ENCODE data around the gene DCHS1. TPM values are rescaled to one million over a fixed set of nuclear protein-coding genes. Genes with fewer than 3 reads are reported as not detected.

The DCHS1 gene
- total RNA-seq, 2 experiments from 2014 or later = 0.80 to 0.90 TPM

- Mint-ChIP-seq H3K27me3 (no peaks in the 10 kb centered on the region), H3K36me3 (peaks cover 22% of the 10 kb centered on the region), H3K4me3 (no peak overlapping the region), H3K27ac (no peak overlapping the region), H3K4me1 (ENCODE audit: low read depth) (peaks cover 10% of the 10 kb centered on the region), H3K9me3 (no peaks in the 10 kb centered on the region)
- CTCF ChIA-PET = interaction anchor here (1.0 kb wide), 1 partner anchor 68 kb away, joined by 4 read pairs; the partner anchor contains the start of gene MRPL17
- intact Hi-C loops (cut with micrococcal nuclease) = loop anchor here (10.0 kb wide), 1 partner anchor 1060 kb away; the partner anchor contains the start of gene CYB5R2
- DNase-seq = no peak
- POLR2A ChIA-PET = no interaction called here
Observed at GRCh38 chr11:6615046-6615445, 40.6 kb downstream of the DCHS1 start.

- CTCF ChIA-PET = no interaction called here
Observed at GRCh38 chr11:6614446-6614845, 41.2 kb downstream of the DCHS1 start.

GRCh38 chr11:6613496-6613895, 42.1 kb downstream of the DCHS1 start:
- intact Hi-C loops (cut with micrococcal nuclease) = loop anchor here (2.0 to 10.0 kb wide), 4 partner anchors 133 to 1061 kb away; partner anchors contain the start of genes ARFIP2, CNGA4, CYB5R2 and SMPD1
- Mint-ChIP-seq H3K36me3 (peaks cover 37% of the 10 kb centered on the region), H3K27ac (no peak overlapping the region), H3K4me1 (ENCODE audit: low read depth) (peaks cover 10% of the 10 kb centered on the region), H3K4me3 (no peak overlapping the region), H3K9me3 (no peaks in the 10 kb centered on the region), H3K27me3 (no peaks in the 10 kb centered on the region)
- CTCF ChIA-PET = interaction anchor here (1.0 to 3.6 kb wide), 7 partner anchors 8 to 82 kb away, joined by 3 to 32 read pairs (median 7); partner anchors contain the start of genes ILK, MRPL17 and RRP8
- POLR2A ChIA-PET = interaction anchor here (0.9 kb wide), 1 partner anchor 70 kb away, joined by 3 read pairs; the partner anchor contains the start of gene MRPL17
- no peak for DNase-seq

More at GRCh38 chr11:6614446-6614845, 41.2 kb downstream of the DCHS1 start:
- intact Hi-C loops (cut with micrococcal nuclease) = loop anchor here (5.0 to 10.0 kb wide), 2 partner anchors 377 to 1060 kb away; partner anchors contain the start of genes CNGA4 and CYB5R2
- H3K36me3 Mint-ChIP-seq = peaks cover 28% of the 10 kb centered on the region
- no peak overlapping the region for H3K4me3 Mint-ChIP-seq
- no peaks in the 10 kb centered on the region for H3K9me3 Mint-ChIP-seq
- peaks cover 10% of the 10 kb centered on the region for H3K4me1 Mint-ChIP-seq (ENCODE audit: low read depth)
- POLR2A ChIA-PET = no interaction called here
- no peaks in the 10 kb centered on the region for H3K27me3 Mint-ChIP-seq
- H3K27ac Mint-ChIP-seq = no peak overlapping the region
- DNase-seq = no peak

GRCh38 chr11:6612213-6613041, 43.2 kb downstream of the DCHS1 start, which contains the start of gene TAF10:
Gene TAF10, minus strand, starts transcription at chr11:6612216. Its CDS starts 27 bp downstream, at chr11:6612189.
- Mint-ChIP-seq H3K27ac (peak within 1 kb of the TSS; percentile 92), H3K4me1 (ENCODE audit: low read depth) (peaks cover 10% of the 10 kb centered on the region), H3K9me3 (no peaks in the 10 kb centered on the region), H3K36me3 (peaks cover 46% of the 10 kb centered on the region), H3K4me3 (peak within 1 kb of the TSS; percentile 86), H3K27me3 (no peaks in the 10 kb centered on the region)
- ChIA-PET POLR2A (interaction anchor here (0.7 to 1.3 kb wide), 7 partner anchors 8 to 222 kb away, joined by 3 to 5 read pairs (median 4); partner anchors contain the start of genes ARFIP2, MRPL17, SMPD1 and TIMM10B), CTCF (interaction anchor here (0.6 to 3.6 kb wide), 22 partner anchors 8 to 233 kb away, joined by 3 to 32 read pairs (median 3); partner anchors contain the start of genes ILK, MRPL17, RRP8 and SMPD1)
- intact Hi-C loops (cut with micrococcal nuclease) = loop anchor here (1.0 to 10.0 kb wide), 5 partner anchors 8 to 1062 kb away; partner anchors contain the start of genes ARFIP2, CNGA4, CYB5R2 and SMPD1
- peak; percentile 96 for DNase-seq

GRCh38 chr11:6611963-6612212, 43.7 kb downstream of the DCHS1 start:
- Mint-ChIP-seq H3K4me3 (peak overlapping the region; percentile 86), H3K9me3 (no peaks in the 10 kb centered on the region), H3K36me3 (peaks cover 48% of the 10 kb centered on the region), H3K27me3 (no peaks in the 10 kb centered on the region), H3K27ac (peak overlapping the region; percentile 92), H3K4me1 (ENCODE audit: low read depth) (peaks cover 10% of the 10 kb centered on the region)
- ChIA-PET CTCF (interaction anchor here (0.6 to 3.6 kb wide), 17 partner anchors 9 to 222 kb away, joined by 3 to 32 read pairs (median 3); partner anchors contain the start of genes ILK, MRPL17, RRP8 and SMPD1), POLR2A (interaction anchor here (0.7 to 1.3 kb wide), 5 partner anchors 10 to 222 kb away, joined by 3 to 5 read pairs (median 4); partner anchors contain the start of genes ARFIP2, SMPD1 and TIMM10B)
- intact Hi-C loops (cut with micrococcal nuclease) = loop anchor here (1.0 to 10.0 kb wide), 5 partner anchors 8 to 1063 kb away; partner anchors contain the start of genes ARFIP2, CNGA4, CYB5R2 and SMPD1
- DNase-seq = no peak

- Mint-ChIP-seq H3K27me3 (no peaks in the 10 kb centered on the region), H3K4me1 (ENCODE audit: low read depth) (peaks cover 6% of the 10 kb centered on the region), H3K4me3 (peak overlapping the region; percentile 86), H3K27ac (peak overlapping the region; percentile 92), H3K9me3 (no peaks in the 10 kb centered on the region), H3K36me3 (peaks cover 50% of the 10 kb centered on the region)
- ChIA-PET CTCF (interaction anchor here (0.6 to 3.6 kb wide), 17 partner anchors 8 to 221 kb away, joined by 3 to 32 read pairs (median 3); partner anchors contain the start of genes ILK, MRPL17, RRP8 and SMPD1), POLR2A (interaction anchor here (0.7 to 1.3 kb wide), 6 partner anchors 11 to 221 kb away, joined by 3 to 5 read pairs (median 4); partner anchors contain the start of genes ARFIP2, MRPL17, SMPD1 and TIMM10B)
- DNase-seq = peak; percentile 47
- intact Hi-C loops (cut with micrococcal nuclease) = loop anchor here (5.0 to 10.0 kb wide), 2 partner anchors 374 to 1063 kb away; partner anchors contain the start of genes CNGA4 and CYB5R2
Observed at GRCh38 chr11:6611092-6611962, 44.3 kb downstream of the DCHS1 start.

- DNase-seq = peak; percentile 9
- H3K4me1 Mint-ChIP-seq (ENCODE audit: low read depth) = no peaks in the 10 kb centered on the region
- H3K27me3 Mint-ChIP-seq = no peaks in the 10 kb centered on the region
- H3K9me3 Mint-ChIP-seq = no peaks in the 10 kb centered on the region
- POLR2A ChIA-PET = interaction anchor here (1.0 to 1.1 kb wide), 2 partner anchors 57 to 73 kb away, joined by 3 to 4 read pairs; partner anchors contain the start of gene MRPL17
- intact Hi-C loops (cut with micrococcal nuclease) = loop anchor here (5.0 to 10.0 kb wide), 2 partner anchors 373 to 1064 kb away; partner anchors contain the start of genes CNGA4 and CYB5R2
- peaks cover 48% of the 10 kb centered on the region for H3K36me3 Mint-ChIP-seq
- CTCF ChIA-PET = interaction anchor here (2.9 to 3.6 kb wide), 2 partner anchors 36 to 73 kb away, joined by 7 to 32 read pairs; partner anchors contain the start of gene MRPL17
- H3K27ac Mint-ChIP-seq = peak overlapping the region; percentile 92
- peak overlapping the region; percentile 86 for H3K4me3 Mint-ChIP-seq
Observed at GRCh38 chr11:6610591-6610990, 45.0 kb downstream of the DCHS1 start.

- intact Hi-C loops (cut with micrococcal nuclease) = loop anchor here (5.0 to 10.0 kb wide), 2 partner anchors 372 to 1065 kb away; partner anchors contain the start of genes CNGA4 and CYB5R2
- DNase-seq = no peak
- POLR2A ChIA-PET = interaction anchor here (1.3 to 3.4 kb wide), 3 partner anchors 9 to 128 kb away, joined by 3 to 23 read pairs (median 4); partner anchors contain the start of genes ARFIP2, TIMM10B and TPP1
- Mint-ChIP-seq H3K27ac (peak overlapping the region; percentile 55), H3K27me3 (no peaks in the 10 kb centered on the region), H3K4me1 (ENCODE audit: low read depth) (no peaks in the 10 kb centered on the region), H3K9me3 (no peaks in the 10 kb centered on the region), H3K4me3 (no peak overlapping the region), H3K36me3 (peaks cover 46% of the 10 kb centered on the region)
- CTCF ChIA-PET = interaction anchor here (1.1 to 2.2 kb wide), 3 partner anchors 9 to 78 kb away, joined by 6 to 8 read pairs (median 7); partner anchors contain the start of genes MRPL17 and TPP1
Observed at GRCh38 chr11:6609502-6610015, 46.0 kb downstream of the DCHS1 start.

GRCh38 chr11:6608726-6609501, 46.7 kb downstream of the DCHS1 start:
- H3K36me3 Mint-ChIP-seq = peaks cover 46% of the 10 kb centered on the region

More at GRCh38 chr11:6608726-6609501, 46.7 kb downstream of the DCHS1 start:
- ChIA-PET POLR2A (interaction anchor here (1.3 to 3.4 kb wide), 3 partner anchors 9 to 127 kb away, joined by 3 to 23 read pairs (median 4); partner anchors contain the start of genes ARFIP2, TIMM10B and TPP1), CTCF (interaction anchor here (0.9 to 2.2 kb wide), 4 partner anchors 10 to 77 kb away, joined by 3 to 8 read pairs (median 6); partner anchors contain the start of genes MRPL17 and TPP1)
- H3K4me3 Mint-ChIP-seq = no peak overlapping the region
- intact Hi-C loops (cut with micrococcal nuclease) = no loop called here
- H3K4me1 Mint-ChIP-seq (ENCODE audit: low read depth) = no peaks in the 10 kb centered on the region
- H3K27ac Mint-ChIP-seq = peak overlapping the region; percentile 36
- no peaks in the 10 kb centered on the region for H3K27me3 Mint-ChIP-seq
- no peaks in the 10 kb centered on the region for H3K9me3 Mint-ChIP-seq
- DNase-seq = no peak
